ENCODE results near the gene DCTN5.
A peak's percentile ranks its signal among the peaks of the same experiment; 100 is the strongest.

Gene DCTN5

GRCh38 chr16:23663918-23664317 lies 22.7 kb downstream of the DCTN5 start:
- no peak for DNase-seq (ENCODE audit: low read depth)

- no peak for DNase-seq (ENCODE audit: low read depth)
Observed at GRCh38 chr16:23666571-23667354, 25.5 kb downstream of the DCTN5 start.

- no peak for DNase-seq (ENCODE audit: low read depth)
Observed at GRCh38 chr16:23667355-23667659, 26.0 kb downstream of the DCTN5 start.

GRCh38 chr16:23668225-23668624 lies 27.0 kb downstream of the DCTN5 start:
- DNase-seq (ENCODE audit: low read depth) = no peak

GRCh38 chr16:23668873-23669272 lies 27.6 kb downstream of the DCTN5 start:
- no peak for DNase-seq (ENCODE audit: low read depth)

GRCh38 chr16:23670137-23670776 lies 29.0 kb downstream of the DCTN5 start:
- peak; percentile 74 for DNase-seq (ENCODE audit: low read depth)

- no peak for DNase-seq (ENCODE audit: low read depth)
Observed at GRCh38 chr16:23673971-23674614, 32.8 kb downstream of the DCTN5 start.

GRCh38 chr16:23676924-23677480 lies 35.7 kb downstream of the DCTN5 start:
- peak; percentile 20 for DNase-seq (ENCODE audit: low read depth)

- DNase-seq (ENCODE audit: low read depth) = peak; percentile 68
Observed at GRCh38 chr16:23678430-23679273, 37.4 kb downstream of the DCTN5 start, which contains the start of gene PLK1. TSS of gene PLK1 (plus strand) at chr16:23678889. CDS start at chr16:23678933, 44 bp downstream.

GRCh38 chr16:23679274-23679985 lies 38.2 kb downstream of the DCTN5 start:
- peak; percentile 30 for DNase-seq (ENCODE audit: low read depth)

GRCh38 chr16:23679986-23680336 lies 38.7 kb downstream of the DCTN5 start:
- no peak for DNase-seq (ENCODE audit: low read depth)

- DNase-seq (ENCODE audit: low read depth) = no peak
Observed at GRCh38 chr16:23682181-23682580, 40.9 kb downstream of the DCTN5 start.

- DNase-seq (ENCODE audit: low read depth) = no peak
Observed at GRCh38 chr16:23683487-23683886, 42.2 kb downstream of the DCTN5 start.

GRCh38 chr16:23687034-23687808 lies 46.0 kb downstream of the DCTN5 start:
- no peak for DNase-seq (ENCODE audit: low read depth)

GRCh38 chr16:23689442-23690187 lies 48.3 kb downstream of the DCTN5 start:
- DNase-seq (ENCODE audit: low read depth) = no peak

GRCh38 chr16:23690771-23691482 lies 49.7 kb downstream of the DCTN5 start:
- DNase-seq (ENCODE audit: low read depth) = no peak

GRCh38 chr16:23691483-23692189 lies 50.4 kb downstream of the DCTN5 start:
- peak; percentile 28 for DNase-seq (ENCODE audit: low read depth)

- DNase-seq (ENCODE audit: low read depth) = no peak
Observed at GRCh38 chr16:23692190-23692837, 51.0 kb downstream of the DCTN5 start.

All from HS-5 (cell line).